ENCODE results near the gene ARL8B. TPM values are rescaled to one million over a fixed set of nuclear protein-coding genes. Genes with fewer than 3 reads are reported as not detected.
"Not testable (repeated sequence)": the region's sequence is repeated elsewhere in the genome, so short reads cannot be mapped to it uniquely, and the experiment has no call there.

Gene ARL8B
- total and polyA plus RNA-seq, 9 of the 15 experiments (the other 6 are each of a cell fraction or from before 2014, with no cell fraction given), result 28.5 to 99.4 (median 77.2) TPM

DNA sequence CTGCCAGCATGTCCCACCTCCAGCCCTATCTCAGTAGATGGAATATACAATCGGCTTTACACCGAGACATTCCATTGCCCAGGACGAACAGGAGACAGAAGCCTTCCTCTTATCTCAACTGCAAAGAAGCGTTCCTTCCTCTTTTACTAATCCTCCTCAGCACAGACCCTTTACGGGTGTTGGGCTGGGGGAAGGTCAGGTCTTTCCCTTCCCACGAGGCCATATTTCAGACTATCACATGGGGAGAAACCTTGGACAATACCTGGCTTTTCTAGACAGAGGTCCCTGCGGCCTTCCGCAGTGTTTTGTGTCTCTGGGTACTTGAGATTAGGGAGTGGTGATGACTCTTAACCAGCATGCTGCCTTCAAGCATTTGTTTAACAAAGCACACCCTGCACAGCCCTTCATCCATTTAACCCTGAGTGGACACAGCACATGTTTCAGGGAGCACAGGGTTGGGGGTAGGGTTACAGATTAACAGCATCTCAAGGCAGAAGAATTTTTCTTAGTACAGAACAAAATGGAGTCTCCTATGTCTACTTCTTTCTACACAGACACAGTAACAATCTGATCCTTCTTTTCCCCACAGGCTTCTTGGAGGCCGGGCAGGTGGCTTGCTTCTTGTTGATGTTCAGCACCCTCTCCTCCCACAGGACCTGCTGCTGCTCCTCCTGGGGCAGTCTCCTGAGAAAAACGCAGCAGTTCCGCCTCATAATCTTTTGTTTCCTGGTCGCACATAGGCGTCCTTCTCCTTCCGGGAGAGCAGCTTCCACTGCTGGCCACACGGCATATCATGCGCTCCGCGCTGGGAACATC, 39.9 kb upstream of the ARL8B start (continued):
- TF ChIP-seq, protein P1, sequence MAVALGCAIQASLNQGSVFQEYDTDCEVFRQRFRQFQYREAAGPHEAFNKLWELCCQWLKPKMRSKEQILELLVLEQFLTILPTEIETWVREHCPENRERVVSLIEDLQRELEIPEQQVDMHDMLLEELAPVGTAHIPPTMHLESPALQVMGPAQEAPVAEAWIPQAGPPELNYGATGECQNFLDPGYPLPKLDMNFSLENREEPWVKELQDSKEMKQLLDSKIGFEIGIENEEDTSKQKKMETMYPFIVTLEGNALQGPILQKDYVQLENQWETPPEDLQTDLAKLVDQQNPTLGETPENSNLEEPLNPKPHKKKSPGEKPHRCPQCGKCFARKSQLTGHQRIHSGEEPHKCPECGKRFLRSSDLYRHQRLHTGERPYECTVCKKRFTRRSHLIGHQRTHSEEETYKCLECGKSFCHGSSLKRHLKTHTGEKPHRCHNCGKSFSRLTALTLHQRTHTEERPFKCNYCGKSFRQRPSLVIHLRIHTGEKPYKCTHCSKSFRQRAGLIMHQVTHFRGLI (CRISPR knock-in tag; IDR thresholded peaks at IDR 0.05), result peak; percentile 19; the same call in 1 of the 2 replicates
- TF ChIP-seq NBN (IDR thresholded peaks at IDR 0.05; ENCODE audit: low read depth) (peak; percentile 67; the same call in 1 of the 2 replicates), EP400 (IDR thresholded peaks at IDR 0.05) (peak; percentile 66; the same call in 1 of the 2 replicates), MYNN (IDR thresholded peaks at IDR 0.05) (peak; percentile 55; the same call in 1 of the 2 replicates), TCF3 (CRISPR knock-in tag; IDR thresholded peaks at IDR 0.05) (peak; percentile 89), ATF1 (tag; IDR thresholded peaks at IDR 0.05) (peak; percentile 71), BCOR (IDR thresholded peaks at IDR 0.05) (peak; percentile 65), FOXM1 (IDR thresholded peaks at IDR 0.05; ENCODE audit: low read depth) (0 out of 2 replicates have a peak, but pooled peaks have one; percentile 36), HLTF (IDR thresholded peaks at IDR 0.05) (0 out of 2 replicates have a peak, but pooled peaks have one; percentile 28), ZNF311 (CRISPR knock-in tag; IDR thresholded peaks at IDR 0.05) (peak; percentile 95), ZNF583 (CRISPR knock-in tag; IDR thresholded peaks at IDR 0.05) (peak; percentile 93), HDAC3 (IDR thresholded peaks at IDR 0.05; ENCODE audit: borderline replicate concordance, partially characterized antibody) (peak; percentile 82), FOXK2 (conservative IDR thresholded peaks at IDR 0.05 in 1 of 2, IDR thresholded peaks at IDR 0.05 in 1 of 2; ENCODE audit: low read depth in 2 of 2) (peak; percentile 37 to 66; a peak in 3 of 4 replicates)
- not testable (repeated sequence) for TF ChIP-seq MYNN (CRISPR knock-in tag; IDR thresholded peaks at IDR 0.05); ATF1 (CRISPR knock-in tag; IDR thresholded peaks at IDR 0.05); FOXM1 (CRISPR knock-in tag; IDR thresholded peaks at IDR 0.05; ENCODE audit: low read depth)
- TF ChIP-seq, protein P2, sequence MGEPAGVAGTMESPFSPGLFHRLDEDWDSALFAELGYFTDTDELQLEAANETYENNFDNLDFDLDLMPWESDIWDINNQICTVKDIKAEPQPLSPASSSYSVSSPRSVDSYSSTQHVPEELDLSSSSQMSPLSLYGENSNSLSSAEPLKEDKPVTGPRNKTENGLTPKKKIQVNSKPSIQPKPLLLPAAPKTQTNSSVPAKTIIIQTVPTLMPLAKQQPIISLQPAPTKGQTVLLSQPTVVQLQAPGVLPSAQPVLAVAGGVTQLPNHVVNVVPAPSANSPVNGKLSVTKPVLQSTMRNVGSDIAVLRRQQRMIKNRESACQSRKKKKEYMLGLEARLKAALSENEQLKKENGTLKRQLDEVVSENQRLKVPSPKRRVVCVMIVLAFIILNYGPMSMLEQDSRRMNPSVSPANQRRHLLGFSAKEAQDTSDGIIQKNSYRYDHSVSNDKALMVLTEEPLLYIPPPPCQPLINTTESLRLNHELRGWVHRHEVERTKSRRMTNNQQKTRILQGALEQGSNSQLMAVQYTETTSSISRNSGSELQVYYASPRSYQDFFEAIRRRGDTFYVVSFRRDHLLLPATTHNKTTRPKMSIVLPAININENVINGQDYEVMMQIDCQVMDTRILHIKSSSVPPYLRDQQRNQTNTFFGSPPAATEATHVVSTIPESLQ (CRISPR knock-in tag; IDR thresholded peaks at IDR 0.05), result 0 out of 2 replicates have a peak, but pooled peaks have one; percentile 70
- TF ChIP-seq, protein P3, sequence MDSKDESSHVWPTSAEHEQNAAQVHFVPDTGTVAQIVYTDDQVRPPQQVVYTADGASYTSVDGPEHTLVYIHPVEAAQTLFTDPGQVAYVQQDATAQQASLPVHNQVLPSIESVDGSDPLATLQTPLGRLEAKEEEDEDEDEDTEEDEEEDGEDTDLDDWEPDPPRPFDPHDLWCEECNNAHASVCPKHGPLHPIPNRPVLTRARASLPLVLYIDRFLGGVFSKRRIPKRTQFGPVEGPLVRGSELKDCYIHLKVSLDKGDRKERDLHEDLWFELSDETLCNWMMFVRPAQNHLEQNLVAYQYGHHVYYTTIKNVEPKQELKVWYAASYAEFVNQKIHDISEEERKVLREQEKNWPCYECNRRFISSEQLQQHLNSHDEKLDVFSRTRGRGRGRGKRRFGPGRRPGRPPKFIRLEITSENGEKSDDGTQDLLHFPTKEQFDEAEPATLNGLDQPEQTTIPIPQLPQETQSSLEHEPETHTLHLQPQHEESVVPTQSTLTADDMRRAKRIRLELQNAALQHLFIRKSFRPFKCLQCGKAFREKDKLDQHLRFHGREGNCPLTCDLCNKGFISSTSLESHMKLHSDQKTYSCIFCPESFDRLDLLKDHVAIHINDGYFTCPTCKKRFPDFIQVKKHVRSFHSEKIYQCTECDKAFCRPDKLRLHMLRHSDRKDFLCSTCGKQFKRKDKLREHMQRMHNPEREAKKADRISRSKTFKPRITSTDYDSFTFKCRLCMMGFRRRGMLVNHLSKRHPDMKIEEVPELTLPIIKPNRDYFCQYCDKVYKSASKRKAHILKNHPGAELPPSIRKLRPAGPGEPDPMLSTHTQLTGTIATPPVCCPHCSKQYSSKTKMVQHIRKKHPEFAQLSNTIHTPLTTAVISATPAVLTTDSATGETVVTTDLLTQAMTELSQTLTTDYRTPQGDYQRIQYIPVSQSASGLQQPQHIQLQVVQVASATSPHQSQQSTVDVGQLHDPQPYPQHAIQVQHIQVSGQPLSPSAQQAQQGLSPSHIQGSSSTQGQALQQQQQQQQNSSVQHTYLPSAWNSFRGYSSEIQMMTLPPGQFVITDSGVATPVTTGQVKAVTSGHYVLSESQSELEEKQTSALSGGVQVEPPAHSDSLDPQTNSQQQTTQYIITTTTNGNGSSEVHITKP (IDR thresholded peaks at IDR 0.05; ENCODE audit: partially characterized antibody), result peak; percentile 72
- TF ChIP-seq, protein P4, sequence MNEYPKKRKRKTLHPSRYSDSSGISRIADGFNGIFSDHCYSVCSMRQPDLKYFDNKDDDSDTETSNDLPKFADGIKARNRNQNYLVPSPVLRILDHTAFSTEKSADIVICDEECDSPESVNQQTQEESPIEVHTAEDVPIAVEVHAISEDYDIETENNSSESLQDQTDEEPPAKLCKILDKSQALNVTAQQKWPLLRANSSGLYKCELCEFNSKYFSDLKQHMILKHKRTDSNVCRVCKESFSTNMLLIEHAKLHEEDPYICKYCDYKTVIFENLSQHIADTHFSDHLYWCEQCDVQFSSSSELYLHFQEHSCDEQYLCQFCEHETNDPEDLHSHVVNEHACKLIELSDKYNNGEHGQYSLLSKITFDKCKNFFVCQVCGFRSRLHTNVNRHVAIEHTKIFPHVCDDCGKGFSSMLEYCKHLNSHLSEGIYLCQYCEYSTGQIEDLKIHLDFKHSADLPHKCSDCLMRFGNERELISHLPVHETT (CRISPR knock-in tag; conservative IDR thresholded peaks at IDR 0.05 in 1 of 2, IDR thresholded peaks at IDR 0.05 in 1 of 2), result peak in 1 of 2 experiments; percentile 76; a peak in 1 of 4 replicates

Measured in K562 (cell line).